ENCODE results near the gene MYH11.
A peak's percentile ranks its signal among the peaks of the same experiment; 100 is the strongest.

Gene MYH11

DNA sequence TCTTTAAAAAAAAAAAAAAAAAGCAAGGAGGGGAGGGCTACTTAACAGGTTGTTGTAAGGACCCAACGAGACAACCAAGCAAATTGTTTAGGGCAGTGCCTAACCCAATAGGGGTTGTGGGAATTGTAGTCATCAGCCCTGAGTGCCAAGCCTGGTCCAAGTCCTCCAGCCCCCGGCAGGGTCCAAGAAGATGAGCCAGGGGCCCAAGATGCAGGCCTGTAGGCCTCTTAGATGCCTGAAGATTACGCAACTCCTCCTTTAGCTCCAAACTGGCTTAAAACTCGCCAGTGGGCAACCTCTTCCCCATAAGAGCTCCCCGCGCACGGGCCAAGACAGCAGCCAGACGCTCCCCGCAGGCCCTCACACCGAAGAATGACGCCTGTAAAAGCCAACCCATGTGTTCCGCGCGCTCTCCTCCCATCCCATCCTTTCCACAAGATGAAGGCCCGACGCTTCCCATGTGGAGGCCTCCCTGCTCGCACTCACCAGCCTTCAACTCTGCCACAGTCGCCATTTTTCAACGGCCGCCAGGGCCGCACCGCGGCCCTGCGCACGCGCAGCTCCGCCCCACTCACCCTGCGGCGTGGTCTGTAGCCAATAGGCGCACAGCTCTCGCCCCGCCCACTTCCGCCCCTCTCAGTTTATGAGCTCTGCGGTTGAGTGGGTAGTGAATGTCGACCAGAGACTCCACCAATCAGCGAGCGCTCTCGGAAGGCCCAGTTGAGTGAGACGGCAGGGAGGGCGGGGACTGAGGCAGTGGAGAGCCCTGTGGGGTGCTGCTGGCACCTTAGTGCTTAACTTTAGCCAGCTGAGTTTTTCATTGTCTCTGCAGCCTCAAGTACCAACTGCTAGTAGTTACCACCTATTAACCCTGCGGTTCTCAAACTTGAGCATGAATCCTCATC, 31.5 kb upstream of the MYH11 start, which contains the start of gene CEP20:
Gene CEP20, minus strand, starts transcription at position 532 of the 905 bp plus-strand sequence. Its CDS starts 18 bp downstream, at position 514.
- H3K9me3 ChIP-seq (ENCODE audit: control insufficient read depth, insufficient read depth, low read length) = no peaks in the 10 kb centered on the region
- H3K27me3 ChIP-seq (ENCODE audit: control insufficient read depth, insufficient read depth, low read length) = no peaks in the 10 kb centered on the region
- H3K9ac ChIP-seq (ENCODE audit: low read depth, low read length) = peak within 1 kb of the TSS; percentile 88
- H3K36me3 ChIP-seq (ENCODE audit: control insufficient read depth, insufficient read depth, low read length) = no peaks in the 10 kb centered on the region
- H3K4me3 ChIP-seq (ENCODE audit: low read depth, low read length) = peak within 1 kb of the TSS; percentile 88
- peaks cover 5% of the 10 kb centered on the region for H3K4me1 ChIP-seq (ENCODE audit: control insufficient read depth, insufficient read depth, low read length)

DNA sequence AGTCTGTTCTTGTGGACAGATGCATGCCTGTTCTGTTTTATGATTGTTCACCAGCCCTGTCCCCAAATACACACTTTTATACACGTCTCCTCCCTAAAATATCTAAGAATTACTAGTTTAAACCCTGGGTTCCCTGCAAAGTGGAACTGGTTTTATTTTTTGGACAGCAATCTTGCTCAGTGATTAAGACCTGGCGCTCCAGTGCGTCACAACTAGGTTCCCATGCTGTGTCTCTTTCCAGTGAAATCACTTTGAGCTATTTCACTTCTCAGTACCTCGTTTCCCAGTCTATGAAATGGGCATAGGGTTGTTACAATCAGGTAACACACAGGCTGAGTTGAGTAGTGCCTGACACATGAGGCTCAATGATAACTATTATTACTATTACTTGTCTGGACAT, 30.5 kb upstream of the MYH11 start:
- H3K9ac ChIP-seq (ENCODE audit: low read depth, low read length) = no peak overlapping the region
- no peaks in the 10 kb centered on the region for H3K27me3 ChIP-seq (ENCODE audit: control insufficient read depth, insufficient read depth, low read length)
- H3K4me1 ChIP-seq (ENCODE audit: control insufficient read depth, insufficient read depth, low read length) = peaks cover 5% of the 10 kb centered on the region
- H3K9me3 ChIP-seq (ENCODE audit: control insufficient read depth, insufficient read depth, low read length) = no peaks in the 10 kb centered on the region
- peak overlapping the region; percentile 88 for H3K4me3 ChIP-seq (ENCODE audit: low read depth, low read length)
- H3K36me3 ChIP-seq (ENCODE audit: control insufficient read depth, insufficient read depth, low read length) = no peaks in the 10 kb centered on the region

DNA sequence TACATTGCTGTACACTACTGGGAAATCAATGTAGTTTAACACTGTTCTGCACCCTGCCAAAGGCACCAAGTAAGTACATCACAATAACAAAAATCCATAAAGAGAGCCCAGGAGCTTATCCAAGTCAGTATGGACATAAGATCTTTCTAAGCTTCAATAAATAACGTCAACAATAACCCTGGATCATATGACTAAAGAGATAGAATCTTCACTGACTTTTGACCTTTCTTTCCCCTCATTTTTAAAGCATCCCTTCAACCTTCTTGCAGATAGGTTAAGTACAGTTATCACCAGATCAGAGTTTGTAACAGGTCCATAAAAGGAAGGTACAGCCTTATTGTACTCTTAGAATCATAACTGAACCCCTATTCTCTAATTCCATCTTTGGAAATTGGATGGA, 29.2 kb upstream of the MYH11 start:
- no peaks in the 10 kb centered on the region for H3K9me3 ChIP-seq (ENCODE audit: control insufficient read depth, insufficient read depth, low read length)
- no peak overlapping the region for H3K9ac ChIP-seq (ENCODE audit: low read depth, low read length)
- H3K36me3 ChIP-seq (ENCODE audit: control insufficient read depth, insufficient read depth, low read length) = peaks cover 4% of the 10 kb centered on the region
- H3K4me3 ChIP-seq (ENCODE audit: low read depth, low read length) = no peak overlapping the region
- no peaks in the 10 kb centered on the region for H3K27me3 ChIP-seq (ENCODE audit: control insufficient read depth, insufficient read depth, low read length)
- peaks cover 5% of the 10 kb centered on the region for H3K4me1 ChIP-seq (ENCODE audit: control insufficient read depth, insufficient read depth, low read length)

DNA sequence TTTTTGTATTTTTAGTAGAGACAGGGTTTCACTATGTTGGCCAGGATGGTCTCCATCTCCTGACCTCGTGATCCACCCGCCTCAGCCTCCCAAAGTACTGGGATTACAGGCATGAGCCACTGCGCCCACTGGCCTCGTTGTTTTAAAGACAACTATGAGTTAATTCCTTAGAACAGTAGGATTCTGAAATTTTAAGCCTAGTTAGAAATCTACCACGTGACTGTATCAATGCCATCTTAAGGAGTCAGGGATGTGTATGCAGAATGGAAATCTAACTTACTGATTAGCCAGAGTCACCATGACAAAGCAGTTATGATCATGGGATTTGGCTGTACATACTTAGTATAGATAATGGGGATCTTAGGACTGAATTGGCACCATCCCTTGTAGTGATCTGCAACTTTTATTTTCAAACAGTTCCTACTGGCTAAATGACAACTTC, 28.8 kb upstream of the MYH11 start:
- peaks cover 5% of the 10 kb centered on the region for H3K4me1 ChIP-seq (ENCODE audit: control insufficient read depth, insufficient read depth, low read length)
- H3K9ac ChIP-seq (ENCODE audit: low read depth, low read length) = no peak overlapping the region
- no peaks in the 10 kb centered on the region for H3K27me3 ChIP-seq (ENCODE audit: control insufficient read depth, insufficient read depth, low read length)
- H3K4me3 ChIP-seq (ENCODE audit: low read depth, low read length) = no peak overlapping the region
- H3K9me3 ChIP-seq (ENCODE audit: control insufficient read depth, insufficient read depth, low read length) = no peaks in the 10 kb centered on the region
- peaks cover 4% of the 10 kb centered on the region for H3K36me3 ChIP-seq (ENCODE audit: control insufficient read depth, insufficient read depth, low read length)

DNA sequence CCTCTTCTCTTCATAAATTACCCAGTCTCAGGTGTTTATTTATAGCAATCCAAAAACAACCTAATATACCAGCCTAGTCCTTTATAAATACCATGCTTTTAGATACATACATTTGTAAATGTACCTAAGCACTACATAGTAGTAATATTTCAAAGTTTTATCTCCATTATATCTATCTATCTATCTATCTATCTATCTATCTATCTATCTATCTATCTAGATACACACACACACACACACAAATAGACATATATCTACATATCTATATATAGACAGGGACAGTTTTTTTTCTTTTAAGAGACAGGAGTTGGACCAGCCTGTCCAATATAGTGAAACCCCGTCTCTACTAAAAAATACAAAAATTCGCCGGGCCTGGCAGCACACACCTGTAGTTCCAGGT, 25.7 kb upstream of the MYH11 start:
- no peaks in the 10 kb centered on the region for H3K4me1 ChIP-seq (ENCODE audit: control insufficient read depth, insufficient read depth, low read length)
- H3K36me3 ChIP-seq (ENCODE audit: control insufficient read depth, insufficient read depth, low read length) = peaks cover 9% of the 10 kb centered on the region

DNA sequence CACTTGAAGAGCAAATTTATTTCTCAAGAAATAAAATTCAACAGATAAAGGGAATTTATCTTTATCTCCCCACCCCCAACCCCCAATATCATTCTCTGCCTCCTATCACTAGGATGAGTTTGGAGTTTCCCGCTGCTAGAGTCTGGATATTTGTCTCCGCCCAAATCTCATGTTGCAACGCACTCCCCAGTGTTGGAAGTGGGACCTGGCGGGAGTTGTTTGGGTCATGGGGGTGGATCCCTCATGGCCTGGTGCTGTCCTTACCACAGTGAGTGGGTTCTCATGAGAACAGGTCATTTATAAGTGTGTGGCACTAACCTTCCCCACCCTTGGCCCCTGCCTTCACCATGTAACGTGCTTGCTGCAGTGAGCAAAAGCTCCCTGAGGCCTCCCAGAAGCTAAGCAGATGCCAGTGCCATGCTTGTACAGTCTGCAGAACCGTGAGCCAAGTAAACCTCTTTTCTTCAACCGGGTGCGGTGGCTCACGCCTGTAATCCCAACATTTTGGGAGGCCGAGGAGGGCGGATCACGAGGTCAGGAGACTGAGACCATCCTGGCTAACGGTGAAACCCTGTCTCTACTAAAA, 25.1 kb upstream of the MYH11 start:
- no peak overlapping the region for H3K4me3 ChIP-seq (ENCODE audit: low read depth, low read length)
- H3K4me1 ChIP-seq (ENCODE audit: control insufficient read depth, insufficient read depth, low read length) = no peaks in the 10 kb centered on the region
- no peak overlapping the region for H3K9ac ChIP-seq (ENCODE audit: low read depth, low read length)
- no peaks in the 10 kb centered on the region for H3K9me3 ChIP-seq (ENCODE audit: control insufficient read depth, insufficient read depth, low read length)
- no peaks in the 10 kb centered on the region for H3K27me3 ChIP-seq (ENCODE audit: control insufficient read depth, insufficient read depth, low read length)
- H3K36me3 ChIP-seq (ENCODE audit: control insufficient read depth, insufficient read depth, low read length) = peaks cover 9% of the 10 kb centered on the region

More for the DNA sequence above, 25.7 kb upstream of the MYH11 start:
- Histone ChIP-seq H3K4me3 (ENCODE audit: low read depth, low read length) (no peak overlapping the region), H3K9ac (ENCODE audit: low read depth, low read length) (no peak overlapping the region), H3K27me3 (ENCODE audit: control insufficient read depth, insufficient read depth, low read length) (no peaks in the 10 kb centered on the region), H3K9me3 (ENCODE audit: control insufficient read depth, insufficient read depth, low read length) (no peaks in the 10 kb centered on the region)

DNA sequence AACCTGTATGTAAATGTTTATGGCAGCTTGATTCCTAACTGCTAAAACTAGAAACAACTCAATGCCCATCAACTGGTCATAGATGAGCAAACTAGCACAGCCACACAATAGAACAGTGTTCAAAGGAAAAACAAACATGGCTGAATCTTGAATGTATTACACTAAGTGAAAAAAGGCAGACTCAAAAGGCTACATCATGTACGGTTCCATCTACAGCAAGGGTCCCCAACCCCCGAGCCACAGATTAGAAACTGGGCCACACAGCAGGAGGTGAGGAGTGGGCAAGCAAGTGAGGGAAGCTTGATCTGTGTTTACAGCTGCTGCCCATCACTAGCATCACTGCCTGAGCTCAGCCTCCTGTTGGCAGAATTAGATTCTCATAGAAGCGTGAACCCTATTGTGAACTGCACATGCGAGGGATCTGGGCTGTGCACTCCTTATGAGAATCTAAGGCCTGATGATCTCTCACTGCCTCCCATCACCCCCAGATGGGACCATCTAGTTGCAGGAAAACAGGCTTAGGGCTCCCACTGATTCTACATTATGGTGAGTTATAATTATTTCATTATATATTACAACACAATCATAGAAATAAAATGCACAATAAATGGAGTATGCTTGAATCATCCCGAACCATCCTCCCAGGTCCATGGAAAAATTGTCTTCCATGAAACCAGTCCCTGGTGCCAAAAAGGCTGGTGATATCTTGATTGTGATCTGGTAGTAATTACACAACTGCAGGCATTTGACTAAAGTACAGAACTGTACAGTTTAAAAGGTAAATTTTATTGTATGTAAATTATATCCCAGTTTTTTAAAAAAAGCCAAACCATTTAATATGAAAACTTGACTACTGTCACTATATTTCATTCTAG, 23.8 kb upstream of the MYH11 start:
- H3K36me3 ChIP-seq (ENCODE audit: control insufficient read depth, insufficient read depth, low read length) = peaks cover 9% of the 10 kb centered on the region

DNA sequence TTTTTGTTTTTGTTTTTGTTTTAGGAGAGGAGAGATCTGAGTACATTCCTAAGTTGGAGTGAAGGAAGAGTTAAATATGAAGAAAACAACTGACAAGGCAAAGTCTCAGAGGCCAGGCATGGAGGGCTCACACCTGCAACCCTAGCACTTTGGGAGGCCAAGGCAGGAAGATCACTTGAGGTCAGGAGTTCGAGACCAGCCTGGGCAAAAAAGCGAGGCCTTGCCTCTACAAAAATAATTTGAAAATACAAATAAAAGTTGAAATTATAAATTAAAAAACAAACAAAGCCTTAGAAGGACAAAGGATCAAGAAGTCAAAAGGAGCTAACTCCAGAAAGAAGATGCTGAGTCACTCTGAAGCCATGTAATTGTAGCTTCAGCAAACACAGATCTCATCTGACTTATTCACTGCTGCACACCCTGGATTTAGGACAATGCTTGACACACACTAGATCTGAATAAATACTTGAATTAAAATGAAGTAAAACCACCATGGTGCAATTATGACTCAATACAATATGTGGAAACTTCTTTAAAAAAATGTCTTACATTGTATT, 22.5 kb upstream of the MYH11 start:
- Histone ChIP-seq H3K9me3 (ENCODE audit: control insufficient read depth, insufficient read depth, low read length) (no peaks in the 10 kb centered on the region), H3K27me3 (ENCODE audit: control insufficient read depth, insufficient read depth, low read length) (no peaks in the 10 kb centered on the region), H3K4me3 (ENCODE audit: low read depth, low read length) (no peak overlapping the region), H3K36me3 (ENCODE audit: control insufficient read depth, insufficient read depth, low read length) (peaks cover 9% of the 10 kb centered on the region), H3K9ac (ENCODE audit: low read depth, low read length) (no peak overlapping the region), H3K4me1 (ENCODE audit: control insufficient read depth, insufficient read depth, low read length) (no peaks in the 10 kb centered on the region)

More for the DNA sequence above, 23.8 kb upstream of the MYH11 start:
- H3K9me3 ChIP-seq (ENCODE audit: control insufficient read depth, insufficient read depth, low read length) = no peaks in the 10 kb centered on the region
- H3K4me1 ChIP-seq (ENCODE audit: control insufficient read depth, insufficient read depth, low read length) = no peaks in the 10 kb centered on the region
- no peak overlapping the region for H3K9ac ChIP-seq (ENCODE audit: low read depth, low read length)
- H3K27me3 ChIP-seq (ENCODE audit: control insufficient read depth, insufficient read depth, low read length) = no peaks in the 10 kb centered on the region
- no peak overlapping the region for H3K4me3 ChIP-seq (ENCODE audit: low read depth, low read length)

DNA sequence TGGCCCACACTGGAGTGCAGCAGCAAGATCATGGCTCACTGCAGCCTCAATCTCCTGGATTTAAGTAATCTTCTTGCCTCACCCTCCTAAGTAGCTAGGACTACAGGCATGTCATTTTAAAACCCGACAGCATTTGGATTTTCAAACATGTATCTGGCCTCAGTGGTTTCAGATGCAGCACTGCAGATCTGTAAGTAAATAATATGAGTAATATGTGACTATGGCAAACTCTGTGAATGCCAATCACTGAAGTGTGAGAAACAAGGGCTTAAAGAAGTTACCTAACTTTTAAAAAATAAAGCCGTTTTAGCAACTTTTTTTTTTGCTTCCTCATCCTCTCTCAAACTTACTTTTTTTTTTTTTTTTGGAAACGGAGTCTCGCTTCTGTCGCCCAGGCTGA, 19.7 kb upstream of the MYH11 start:
- H3K4me1 ChIP-seq (ENCODE audit: control insufficient read depth, insufficient read depth, low read length) = no peaks in the 10 kb centered on the region
- H3K9ac ChIP-seq (ENCODE audit: low read depth, low read length) = no peak overlapping the region
- no peak overlapping the region for H3K4me3 ChIP-seq (ENCODE audit: low read depth, low read length)
- H3K36me3 ChIP-seq (ENCODE audit: control insufficient read depth, insufficient read depth, low read length) = peaks cover 4% of the 10 kb centered on the region
- H3K9me3 ChIP-seq (ENCODE audit: control insufficient read depth, insufficient read depth, low read length) = no peaks in the 10 kb centered on the region
- H3K27me3 ChIP-seq (ENCODE audit: control insufficient read depth, insufficient read depth, low read length) = no peaks in the 10 kb centered on the region

DNA sequence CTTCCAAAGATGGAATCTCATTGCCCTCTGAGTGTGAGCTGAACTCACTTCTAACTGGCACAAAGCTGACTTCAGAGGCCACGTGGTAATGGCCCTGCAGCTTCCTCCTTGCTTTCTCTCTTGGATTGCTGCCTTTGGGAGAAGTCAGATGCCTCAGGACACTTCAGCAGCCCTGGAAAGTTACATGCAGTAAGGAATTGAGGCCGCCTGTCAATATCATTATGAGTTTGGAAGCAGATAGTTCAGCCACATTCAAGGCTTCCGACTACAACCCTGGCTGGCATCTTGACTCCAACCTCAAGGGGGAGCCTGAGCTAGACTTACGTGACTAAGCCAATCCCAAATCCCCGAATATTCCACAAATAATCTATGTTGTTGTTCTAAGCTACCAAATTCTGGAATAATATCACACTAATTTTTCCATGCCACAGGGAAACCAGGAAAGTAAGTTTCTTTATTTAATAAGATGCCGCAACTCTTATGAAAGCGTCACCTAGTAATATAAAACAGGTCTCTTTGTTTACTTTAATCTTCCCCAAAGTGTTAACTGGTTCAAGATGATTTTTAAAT, 18.0 kb upstream of the MYH11 start:
- no peak overlapping the region for H3K9ac ChIP-seq (ENCODE audit: low read depth, low read length)
- no peak overlapping the region for H3K4me3 ChIP-seq (ENCODE audit: low read depth, low read length)
- H3K36me3 ChIP-seq (ENCODE audit: control insufficient read depth, insufficient read depth, low read length) = peaks cover 4% of the 10 kb centered on the region
- H3K9me3 ChIP-seq (ENCODE audit: control insufficient read depth, insufficient read depth, low read length) = no peaks in the 10 kb centered on the region
- H3K27me3 ChIP-seq (ENCODE audit: control insufficient read depth, insufficient read depth, low read length) = no peaks in the 10 kb centered on the region
- no peaks in the 10 kb centered on the region for H3K4me1 ChIP-seq (ENCODE audit: control insufficient read depth, insufficient read depth, low read length)

DNA sequence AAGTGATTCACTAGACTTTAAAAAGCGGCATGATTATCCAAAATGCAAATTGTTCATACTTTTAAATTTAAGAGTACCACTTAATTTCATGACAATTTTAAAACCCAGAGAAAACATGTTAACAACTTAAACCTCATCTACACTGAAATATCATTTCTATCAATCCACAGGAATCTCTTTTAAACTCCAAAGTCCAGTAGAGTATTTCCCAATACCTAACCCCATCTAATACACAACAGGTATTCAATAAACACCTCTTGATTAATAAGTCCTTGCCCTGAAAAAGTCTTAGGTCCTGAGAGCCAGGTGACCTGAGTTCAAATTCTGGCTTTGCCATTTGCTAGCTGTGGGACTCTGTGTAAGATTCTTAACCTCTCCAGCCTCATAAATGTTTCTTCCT, 16.9 kb upstream of the MYH11 start:
- H3K27me3 ChIP-seq (ENCODE audit: control insufficient read depth, insufficient read depth, low read length) = no peaks in the 10 kb centered on the region
- peaks cover 4% of the 10 kb centered on the region for H3K36me3 ChIP-seq (ENCODE audit: control insufficient read depth, insufficient read depth, low read length)
- H3K4me1 ChIP-seq (ENCODE audit: control insufficient read depth, insufficient read depth, low read length) = no peaks in the 10 kb centered on the region
- H3K9ac ChIP-seq (ENCODE audit: low read depth, low read length) = no peak overlapping the region
- H3K4me3 ChIP-seq (ENCODE audit: low read depth, low read length) = no peak overlapping the region
- no peaks in the 10 kb centered on the region for H3K9me3 ChIP-seq (ENCODE audit: control insufficient read depth, insufficient read depth, low read length)

Measured in iPS-15b (cell line).